Breast epithelium (tissue), 4 donors: Measurements from ENCODE around the gene GNRH2. TPM values are rescaled to one million over a fixed set of nuclear protein-coding genes. Genes with fewer than 3 reads are reported as not detected.
A peak's percentile ranks its signal among the peaks of the same experiment; 100 is the strongest.

Experiments used
- DNase-seq, 2 donors: peaks; one replicate each; pipeline ENCODE4 v3.0.0-alpha.2; 2019; ENCODE audit warnings: low spot score in 2 of 2
- H3K27ac ChIP-seq, 2 donors: fragments of 200-600 bp; sonication (generic) in 1 of 2; one replicate each; pipeline ENCODE4 v1.5.1; 2016 to 2019; ENCODE audit warnings: mild to moderate bottlenecking in 1 of 2
- H3K27me3 ChIP-seq, 2 donors: fragments of 200-600 bp; sonication (generic) in 1 of 2; one replicate each; pipeline versions ENCODE4 v1.5.1 to v1.6.0; 2017 to 2019; ENCODE audit warnings: control low read depth in 1 of 2, mild to moderate bottlenecking in 1 of 2
- H3K36me3 ChIP-seq: fragments of 200-600 bp; one replicate; pipeline ENCODE4 v1.5.1; 2019
- H3K4me1 ChIP-seq, 2 donors: fragments of 200-600 bp; sonication (generic); one replicate each; pipeline ENCODE4 v1.5.1; 2016 to 2019; ENCODE audit warnings: control low read depth in 1 of 2
- H3K4me3 ChIP-seq, 3 donors: fragments of 200-600 bp; sonication (generic); 1 replicate in 2 of 3; 2 replicates in 1 of 3; pipeline ENCODE4 v1.5.1; 2016 to 2019; ENCODE audit warnings: mild to moderate bottlenecking in 3 of 3, moderate library complexity in 2 of 3
- H3K9me3 ChIP-seq, 2 donors: fragments of 200-600 bp; sonication (generic) in 1 of 2; one replicate each; pipeline ENCODE4 v1.5.1; 2016 to 2019; ENCODE audit warnings: control low read depth in 1 of 2
- POLR2A ChIP-seq: fragments of 450-650 bp; IDR thresholded peaks from one replicate; pipeline ENCODE4 v1.6.1; 2016; ENCODE audit warnings: antibody characterized with exemption, mild to moderate bottlenecking, moderate library complexity
- POLR2AphosphoS5 ChIP-seq, 3 donors: sonication (generic); formaldehyde crosslinking; IDR thresholded peaks; one replicate each; pipeline ENCODE4 v1.6.1; 2017; ENCODE audit warnings: antibody characterized with exemption in 3 of 3
- intact Hi-C: fragments of 100-400 bp; cut with DNase I; formaldehyde crosslinking; loops from one replicate; pipeline ENCODE4 v1.15.1; 2023; ENCODE audit warnings: low total_unique reads
- total RNA-seq, 3 donors: library from RNA; depleted of rRNA; stranded (reverse); fragments of >200 nt; gene quantifications; one replicate each; pipeline ENCODE4 v1.1.0, GENCODE V29; 2016
- TF ChIP-seq, protein P1 (sequence below), 3 donors: fragments of 450-650 bp; IDR thresholded peaks; one replicate each; pipeline ENCODE4 v1.5.1; 2016 to 2017; ENCODE audit warnings: antibody characterized with exemption in 3 of 3, mild to moderate bottlenecking in 3 of 3, moderate library complexity in 3 of 3

Gene GNRH2
- total RNA-seq, 3 donors from 2014 or later = not detected

DNA sequence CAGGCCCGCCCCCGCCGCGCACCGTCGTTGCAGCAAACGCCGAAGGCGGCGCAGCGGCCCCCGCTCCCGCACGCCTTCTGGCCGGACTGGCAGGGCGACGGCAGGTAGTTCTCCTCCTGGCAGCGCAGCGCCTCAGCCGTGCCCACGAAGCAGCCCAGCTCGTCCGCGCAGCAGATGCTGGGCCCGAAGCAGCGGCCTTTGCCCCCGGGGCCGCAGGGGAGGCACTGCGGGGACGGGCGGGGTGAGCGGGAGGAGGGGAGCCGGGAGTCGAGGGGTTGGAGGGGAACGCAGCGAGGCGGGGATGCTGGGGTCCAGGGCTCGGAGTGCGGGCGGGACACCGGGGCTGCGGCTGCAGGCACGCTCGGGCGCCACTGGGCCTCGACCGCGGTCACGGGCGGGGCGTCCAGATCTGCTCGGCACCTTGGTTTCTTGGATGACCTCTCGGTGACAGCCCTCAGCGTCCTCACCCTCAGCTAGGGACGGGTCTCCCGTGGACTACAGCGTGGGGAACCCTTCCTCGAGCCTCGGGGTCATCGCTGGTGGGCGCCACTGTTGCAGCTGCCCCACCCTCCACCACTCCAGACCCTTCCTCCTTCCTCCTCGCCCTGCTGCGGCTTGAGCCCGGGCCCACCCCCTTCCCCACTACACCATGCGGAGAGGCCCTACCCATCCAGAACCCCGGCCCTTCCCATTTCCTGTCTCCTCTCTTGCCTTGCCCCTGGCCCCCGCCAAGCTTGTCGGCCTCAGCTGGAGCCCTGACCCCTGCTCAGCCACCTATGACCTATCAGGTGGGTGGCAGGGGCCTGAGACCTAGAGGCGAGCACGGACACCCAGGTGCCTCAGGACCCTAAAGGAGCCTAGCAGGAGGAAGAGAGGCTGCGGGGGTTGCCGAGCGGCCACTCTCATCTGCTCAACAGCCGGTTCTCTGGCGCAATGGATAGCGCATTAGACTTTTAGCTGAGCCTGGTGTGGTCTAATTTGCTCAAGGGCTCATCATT lies 39.8 kb downstream of the GNRH2 start:
- intact Hi-C loops = no loop called here
- Histone ChIP-seq H3K27ac (no peak overlapping the region), H3K9me3 (no peaks in the 10 kb centered on the region), H3K4me3 (peak overlapping the region in 2 of 3 donors; percentile 46 to 71), H3K36me3 (no peaks in the 10 kb centered on the region), H3K4me1 (no peaks in the 10 kb centered on the region), H3K27me3 (peaks cover 3 to 18% of the 10 kb centered on the region in 2 donors)
- no peak for DNase-seq
- TF ChIP-seq POLR2A = no peak
- TF ChIP-seq, protein P1, sequence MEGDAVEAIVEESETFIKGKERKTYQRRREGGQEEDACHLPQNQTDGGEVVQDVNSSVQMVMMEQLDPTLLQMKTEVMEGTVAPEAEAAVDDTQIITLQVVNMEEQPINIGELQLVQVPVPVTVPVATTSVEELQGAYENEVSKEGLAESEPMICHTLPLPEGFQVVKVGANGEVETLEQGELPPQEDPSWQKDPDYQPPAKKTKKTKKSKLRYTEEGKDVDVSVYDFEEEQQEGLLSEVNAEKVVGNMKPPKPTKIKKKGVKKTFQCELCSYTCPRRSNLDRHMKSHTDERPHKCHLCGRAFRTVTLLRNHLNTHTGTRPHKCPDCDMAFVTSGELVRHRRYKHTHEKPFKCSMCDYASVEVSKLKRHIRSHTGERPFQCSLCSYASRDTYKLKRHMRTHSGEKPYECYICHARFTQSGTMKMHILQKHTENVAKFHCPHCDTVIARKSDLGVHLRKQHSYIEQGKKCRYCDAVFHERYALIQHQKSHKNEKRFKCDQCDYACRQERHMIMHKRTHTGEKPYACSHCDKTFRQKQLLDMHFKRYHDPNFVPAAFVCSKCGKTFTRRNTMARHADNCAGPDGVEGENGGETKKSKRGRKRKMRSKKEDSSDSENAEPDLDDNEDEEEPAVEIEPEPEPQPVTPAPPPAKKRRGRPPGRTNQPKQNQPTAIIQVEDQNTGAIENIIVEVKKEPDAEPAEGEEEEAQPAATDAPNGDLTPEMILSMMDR (IDR thresholded peaks at IDR 0.05) = no peak
- no peak for TF ChIP-seq POLR2AphosphoS5 (IDR thresholded peaks at IDR 0.05)

DNA sequence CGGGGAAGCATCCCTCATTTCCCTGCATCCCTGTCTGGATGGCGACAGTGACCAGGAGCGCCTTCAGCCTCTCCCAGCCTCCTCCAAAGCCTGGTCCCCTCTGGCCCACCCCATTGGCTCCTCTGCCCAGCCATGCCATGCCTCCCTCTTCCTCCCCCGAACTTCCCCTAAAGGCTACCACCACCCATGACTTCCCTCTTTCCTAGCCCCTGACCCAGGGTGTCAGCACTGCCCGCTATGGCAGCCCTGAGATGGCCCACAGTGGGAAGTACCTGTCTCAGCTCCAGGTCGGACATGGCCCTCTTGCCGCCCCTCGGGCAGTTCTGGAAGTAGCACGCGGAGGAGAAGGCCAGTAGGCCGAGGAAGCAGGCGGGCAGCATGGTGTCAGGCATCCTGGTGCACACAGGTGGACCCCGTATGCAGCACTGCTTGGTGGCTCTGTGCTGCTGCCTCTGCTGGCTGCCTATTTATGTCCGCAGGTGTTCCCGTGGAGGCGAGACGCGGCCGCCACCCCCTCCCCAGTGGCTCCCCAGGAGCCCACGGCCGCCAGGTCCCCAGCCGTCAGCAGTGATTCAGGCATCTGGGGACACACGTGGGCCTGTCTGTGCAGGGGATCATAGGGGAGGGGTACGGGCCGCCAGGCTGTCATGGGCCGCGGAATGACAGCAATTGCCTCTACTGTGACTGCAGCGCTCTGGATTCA lies 41.0 kb downstream of the GNRH2 start, which contains the start of gene AVP:
AVP (minus strand) TSS at position 442 of the 703 bp plus-strand sequence; CDS start at position 392, 50 bp downstream.
- H3K4me3 ChIP-seq = no peak within 1 kb of the TSS
- H3K36me3 ChIP-seq = no peaks in the 10 kb centered on the region
- H3K9me3 ChIP-seq = no peaks in the 10 kb centered on the region
- H3K27me3 ChIP-seq = peaks cover 3 to 18% of the 10 kb centered on the region in 2 donors
- intact Hi-C loops = no loop called here
- H3K27ac ChIP-seq = no peak within 1 kb of the TSS
- TF ChIP-seq, protein P1 (IDR thresholded peaks at IDR 0.05) = no peak
- TF ChIP-seq POLR2AphosphoS5 (IDR thresholded peaks at IDR 0.05) (no peak), POLR2A (no peak)
- DNase-seq = no peak
- H3K4me1 ChIP-seq = no peaks in the 10 kb centered on the region

DNA sequence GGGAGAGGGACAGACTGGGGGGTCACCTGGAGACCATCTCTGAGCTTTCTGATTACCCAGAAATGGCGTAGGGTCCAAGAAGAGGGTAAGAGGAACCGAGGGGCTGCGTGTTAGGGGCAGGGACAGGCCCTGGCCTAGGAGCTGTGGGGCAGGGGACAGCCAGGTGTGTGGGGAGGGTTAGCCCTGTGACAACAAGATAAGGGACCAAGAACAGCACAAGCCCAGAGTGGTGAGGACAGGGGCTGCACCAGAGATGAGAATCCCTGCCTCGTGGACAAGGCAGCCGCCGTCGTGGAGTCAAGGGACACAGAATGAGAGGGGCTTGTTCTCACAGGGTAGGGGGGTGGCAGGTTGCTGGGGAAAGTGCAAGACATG lies 41.6 kb downstream of the GNRH2 start:
- Histone ChIP-seq H3K9me3 (no peaks in the 10 kb centered on the region), H3K27me3 (peaks cover 3 to 18% of the 10 kb centered on the region in 2 donors), H3K4me3 (no peak overlapping the region), H3K4me1 (no peaks in the 10 kb centered on the region), H3K36me3 (no peaks in the 10 kb centered on the region), H3K27ac (no peak overlapping the region)
- intact Hi-C loops = no loop called here
- TF ChIP-seq POLR2AphosphoS5 (IDR thresholded peaks at IDR 0.05) (no peak), POLR2A (no peak)
- TF ChIP-seq, protein P1 (IDR thresholded peaks at IDR 0.05) = no peak
- DNase-seq = no peak

DNA sequence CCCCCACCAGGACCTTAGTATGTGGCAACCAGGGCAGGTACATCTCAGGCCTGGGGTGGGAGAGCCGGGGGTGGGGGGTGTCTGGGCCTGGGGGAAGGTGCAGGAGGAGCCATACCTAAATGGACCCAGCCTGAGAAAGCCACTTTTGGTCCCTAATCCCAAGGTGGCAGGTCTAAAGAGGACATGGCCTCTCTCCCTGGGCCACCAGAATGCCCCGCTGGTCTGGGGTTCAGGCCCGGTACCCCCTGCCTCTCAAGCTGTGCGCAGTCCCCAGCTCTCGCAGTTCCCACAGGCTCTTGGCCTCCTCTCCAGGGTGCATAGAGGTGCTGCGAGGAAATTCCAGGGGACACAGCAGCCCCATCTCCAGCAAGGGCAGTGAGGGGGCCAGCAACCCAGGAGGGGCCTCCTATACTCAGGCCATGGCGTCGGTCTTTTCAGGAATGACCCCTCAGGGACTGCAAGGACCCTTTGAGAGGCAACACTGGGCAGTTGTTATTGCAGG lies 42.2 kb downstream of the GNRH2 start:
- H3K4me3 ChIP-seq = no peak overlapping the region
- TF ChIP-seq POLR2AphosphoS5 (IDR thresholded peaks at IDR 0.05) (no peak), POLR2A (no peak)
- TF ChIP-seq, protein P1 (IDR thresholded peaks at IDR 0.05) = no peak
- peaks cover 3 to 18% of the 10 kb centered on the region in 2 donors for H3K27me3 ChIP-seq
- no peaks in the 10 kb centered on the region for H3K4me1 ChIP-seq
- H3K36me3 ChIP-seq = no peaks in the 10 kb centered on the region
- H3K27ac ChIP-seq = no peak overlapping the region
- H3K9me3 ChIP-seq = no peaks in the 10 kb centered on the region
- intact Hi-C loops = no loop called here
- DNase-seq = no peak
